ENCODE measurements around the gene NRBF2.
"Not testable (repeated sequence)": the region's sequence is repeated elsewhere in the genome, so short reads cannot be mapped to it uniquely, and the experiment has no call there.

NRBF2 gene

DNA sequence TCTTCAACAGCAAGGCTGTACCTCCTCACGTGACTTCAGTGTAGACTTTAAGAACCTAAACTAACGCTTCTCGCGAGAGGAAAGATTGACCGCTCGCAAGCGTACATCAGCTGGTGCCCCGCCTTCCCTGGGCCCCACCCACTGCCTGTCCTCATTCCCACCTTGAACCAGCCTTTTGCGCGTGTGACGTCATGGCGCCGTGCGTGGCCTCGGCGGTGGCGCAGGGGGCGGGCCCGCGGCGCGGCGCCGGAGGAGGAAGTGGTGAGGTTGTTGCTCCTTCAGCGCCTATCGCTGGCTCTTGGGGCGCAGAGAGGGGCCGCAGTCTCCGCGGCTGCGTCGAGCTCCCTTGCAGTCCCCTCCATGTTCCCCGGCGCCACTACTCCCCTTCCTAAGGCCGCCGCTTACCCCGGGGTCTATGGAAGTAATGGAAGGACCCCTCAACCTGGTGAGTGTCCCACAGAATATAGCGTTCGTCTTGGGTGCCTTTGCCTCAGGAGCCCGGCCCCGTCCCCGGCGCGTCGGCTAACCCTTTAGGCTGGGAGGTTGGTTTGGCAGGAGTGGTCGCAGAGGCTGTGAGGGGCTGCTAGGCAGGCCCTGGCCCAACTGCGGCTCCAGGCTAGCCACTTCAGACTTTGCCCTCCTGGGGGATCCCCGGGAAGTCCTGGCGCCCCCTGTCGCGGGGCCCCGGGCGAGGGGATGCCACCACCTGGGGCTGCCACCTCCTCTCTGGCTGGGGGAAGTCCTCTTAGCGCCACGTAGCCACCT lies at the start of gene NRBF2:
Gene NRBF2, plus strand, starts transcription at position 273 of the 765 bp plus-strand sequence. Its CDS starts 143 bp downstream, at position 416.
- Histone ChIP-seq H3K36me3 (replicated peaks; ENCODE audit: low read depth, low read length) (peaks cover 7% of the 10 kb centered on the region), H3K9ac (ENCODE audit: low read length) (peak within 1 kb of the TSS; percentile 94), H3K4me3 (ENCODE audit: low read length) (peak within 1 kb of the TSS; percentile 97), H3K9me3 (ENCODE audit: insufficient read depth, low read length) (no peaks in the 10 kb centered on the region), H2AFZ (ENCODE audit: low read depth, low read length) (peak within 1 kb of the TSS; percentile 80), H3K4me1 (ENCODE audit: low read length) (peaks cover 26% of the 10 kb centered on the region), H3K79me2 (ENCODE audit: low read length) (peaks cover 50% of the 10 kb centered on the region), H3K4me2 (ENCODE audit: low read length) (peak within 1 kb of the TSS; percentile 95), H3K27me3 (ENCODE audit: low read depth, low read length) (no peaks in the 10 kb centered on the region), H4K20me1 (ENCODE audit: insufficient read depth, low read length) (peaks cover 39% of the 10 kb centered on the region), H3K27ac (ENCODE audit: low read length) (peak within 1 kb of the TSS; percentile 87)
- no peak for TF ChIP-seq EZH2phosphoT487 (IDR thresholded peaks at IDR 0.05; ENCODE audit: low read depth)
- TF ChIP-seq, protein P1, sequence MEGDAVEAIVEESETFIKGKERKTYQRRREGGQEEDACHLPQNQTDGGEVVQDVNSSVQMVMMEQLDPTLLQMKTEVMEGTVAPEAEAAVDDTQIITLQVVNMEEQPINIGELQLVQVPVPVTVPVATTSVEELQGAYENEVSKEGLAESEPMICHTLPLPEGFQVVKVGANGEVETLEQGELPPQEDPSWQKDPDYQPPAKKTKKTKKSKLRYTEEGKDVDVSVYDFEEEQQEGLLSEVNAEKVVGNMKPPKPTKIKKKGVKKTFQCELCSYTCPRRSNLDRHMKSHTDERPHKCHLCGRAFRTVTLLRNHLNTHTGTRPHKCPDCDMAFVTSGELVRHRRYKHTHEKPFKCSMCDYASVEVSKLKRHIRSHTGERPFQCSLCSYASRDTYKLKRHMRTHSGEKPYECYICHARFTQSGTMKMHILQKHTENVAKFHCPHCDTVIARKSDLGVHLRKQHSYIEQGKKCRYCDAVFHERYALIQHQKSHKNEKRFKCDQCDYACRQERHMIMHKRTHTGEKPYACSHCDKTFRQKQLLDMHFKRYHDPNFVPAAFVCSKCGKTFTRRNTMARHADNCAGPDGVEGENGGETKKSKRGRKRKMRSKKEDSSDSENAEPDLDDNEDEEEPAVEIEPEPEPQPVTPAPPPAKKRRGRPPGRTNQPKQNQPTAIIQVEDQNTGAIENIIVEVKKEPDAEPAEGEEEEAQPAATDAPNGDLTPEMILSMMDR (IDR thresholded peaks at IDR 0.05; ENCODE audit: low read depth, low read length), result peak; percentile 30; the same call in 1 of the 2 replicates

DNA sequence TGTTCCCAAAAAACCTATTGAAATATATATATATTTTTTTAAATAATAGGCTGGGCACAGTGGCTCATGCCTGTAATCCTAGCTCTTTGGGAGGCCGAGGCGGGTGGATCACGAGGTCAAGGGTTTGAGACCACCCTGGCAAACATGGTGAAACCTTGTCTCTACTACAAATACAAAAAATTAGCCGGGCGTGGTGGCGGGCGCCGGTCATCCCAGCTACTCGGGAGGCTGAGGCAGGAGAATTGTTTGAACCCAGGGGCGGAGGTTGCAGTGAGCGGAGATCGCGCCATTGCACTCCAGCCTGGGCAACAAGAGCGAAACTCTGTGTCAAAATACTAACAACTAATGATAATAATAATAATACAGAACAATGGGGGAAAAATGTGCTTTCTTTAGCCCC lies 49.7 kb upstream of the NRBF2 start:
- not testable (repeated sequence) for H3K27ac ChIP-seq (ENCODE audit: low read length); H2AFZ ChIP-seq (ENCODE audit: low read depth, low read length); H3K9me3 ChIP-seq (ENCODE audit: insufficient read depth, low read length); H3K4me3 ChIP-seq (ENCODE audit: low read length); H3K4me2 ChIP-seq (ENCODE audit: low read length); H3K79me2 ChIP-seq (ENCODE audit: low read length); H3K4me1 ChIP-seq (ENCODE audit: low read length); H3K27me3 ChIP-seq (ENCODE audit: low read depth, low read length); H3K36me3 ChIP-seq (replicated peaks; ENCODE audit: low read depth, low read length); H3K9ac ChIP-seq (ENCODE audit: low read length); H4K20me1 ChIP-seq (ENCODE audit: insufficient read depth, low read length)

DNA sequence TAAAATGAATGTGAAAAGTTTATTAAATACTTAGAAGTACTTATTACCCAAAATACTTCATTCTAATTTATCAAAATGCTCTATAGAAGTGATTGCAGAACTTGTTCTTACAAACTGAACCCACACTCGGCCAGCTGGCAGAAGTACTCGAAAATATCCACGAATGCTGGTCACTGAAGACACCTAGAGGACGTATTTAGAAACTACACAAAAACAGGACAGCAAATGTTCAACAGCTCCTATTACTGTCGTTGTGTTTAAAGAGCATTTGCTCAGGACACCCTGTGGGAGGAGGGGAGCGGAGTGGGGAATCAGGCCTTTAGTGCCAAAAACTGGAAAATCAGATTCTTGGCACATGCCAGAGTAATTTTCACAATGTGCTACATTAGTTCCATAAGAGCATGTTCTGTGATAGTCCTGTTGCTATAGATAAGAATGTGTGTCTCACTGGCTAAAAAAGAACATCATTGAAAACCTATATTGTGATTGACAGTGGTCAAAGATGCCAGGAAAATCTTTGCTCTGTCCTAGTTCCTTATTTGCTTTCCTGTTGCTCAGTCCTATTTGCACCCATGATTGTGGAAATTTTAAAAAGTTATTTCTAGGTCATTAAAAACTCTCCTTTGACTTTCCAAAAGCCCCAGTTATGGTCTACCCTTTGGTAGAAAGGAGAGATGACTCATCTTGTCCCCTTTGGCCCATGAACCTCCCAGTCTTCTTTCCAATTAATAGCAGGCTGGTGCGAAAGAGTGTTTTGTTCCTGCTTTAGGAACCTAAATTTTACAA lies 49.0 kb upstream of the NRBF2 start:
- H3K4me3 ChIP-seq (ENCODE audit: low read length), result no peak overlapping the region

DNA sequence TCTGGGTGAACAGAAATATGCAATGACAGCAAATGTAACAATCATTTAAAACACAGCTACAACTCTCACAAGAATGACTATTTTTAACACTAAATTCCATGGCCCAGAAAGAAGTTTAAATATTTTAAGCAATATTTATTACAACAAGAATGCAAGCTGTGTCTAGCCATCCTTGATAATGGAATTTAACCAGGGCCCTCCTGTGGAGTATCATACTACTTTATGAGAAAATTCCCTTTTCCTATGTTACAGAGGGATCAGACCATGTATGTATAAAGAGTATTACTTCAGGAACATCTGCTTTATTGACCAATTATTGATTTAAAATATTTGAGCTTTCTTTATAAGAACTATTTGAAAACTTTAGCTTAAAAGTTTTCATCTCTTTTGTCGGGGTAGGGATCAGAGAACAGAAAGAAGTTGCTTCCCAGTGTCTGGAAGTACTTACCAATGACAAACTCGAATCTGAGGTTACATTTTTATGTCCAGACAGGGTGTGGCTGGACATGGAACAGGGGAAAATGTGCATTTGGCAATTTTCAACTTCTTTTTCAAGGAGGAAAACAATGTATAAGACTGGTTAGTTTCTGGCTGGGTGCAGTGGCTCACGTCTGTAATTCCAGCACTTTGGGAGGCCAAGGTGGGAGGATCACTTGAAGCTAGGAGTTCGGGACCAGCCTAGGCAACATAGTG lies 48.3 kb upstream of the NRBF2 start:
- TF ChIP-seq EZH2phosphoT487 (IDR thresholded peaks at IDR 0.05; ENCODE audit: low read depth), result no peak
- TF ChIP-seq, protein P1 (IDR thresholded peaks at IDR 0.05; ENCODE audit: low read depth, low read length), result no peak
- no peaks in the 10 kb centered on the region for H3K36me3 ChIP-seq (replicated peaks; ENCODE audit: low read depth, low read length)
- H3K27ac ChIP-seq (ENCODE audit: low read length), result no peak overlapping the region
- no peaks in the 10 kb centered on the region for H3K27me3 ChIP-seq (ENCODE audit: low read depth, low read length)
- no peak overlapping the region for H2AFZ ChIP-seq (ENCODE audit: low read depth, low read length)
- no peaks in the 10 kb centered on the region for H3K79me2 ChIP-seq (ENCODE audit: low read length)
- H3K4me2 ChIP-seq (ENCODE audit: low read length), result no peak overlapping the region
- no peaks in the 10 kb centered on the region for H3K4me1 ChIP-seq (ENCODE audit: low read length)
- no peak overlapping the region for H3K4me3 ChIP-seq (ENCODE audit: low read length)
- H3K9me3 ChIP-seq (ENCODE audit: insufficient read depth, low read length), result no peaks in the 10 kb centered on the region
- H3K9ac ChIP-seq (ENCODE audit: low read length), result no peak overlapping the region
- no peaks in the 10 kb centered on the region for H4K20me1 ChIP-seq (ENCODE audit: insufficient read depth, low read length)

More for the DNA sequence above, 49.0 kb upstream of the NRBF2 start:
- H3K79me2 ChIP-seq (ENCODE audit: low read length), result no peaks in the 10 kb centered on the region
- H3K4me1 ChIP-seq (ENCODE audit: low read length), result no peaks in the 10 kb centered on the region
- no peaks in the 10 kb centered on the region for H3K9me3 ChIP-seq (ENCODE audit: insufficient read depth, low read length)
- no peak overlapping the region for H3K4me2 ChIP-seq (ENCODE audit: low read length)
- H3K27ac ChIP-seq (ENCODE audit: low read length), result no peak overlapping the region
- H2AFZ ChIP-seq (ENCODE audit: low read depth, low read length), result no peak overlapping the region
- TF ChIP-seq EZH2phosphoT487 (IDR thresholded peaks at IDR 0.05; ENCODE audit: low read depth), result no peak
- TF ChIP-seq, protein P1 (IDR thresholded peaks at IDR 0.05; ENCODE audit: low read depth, low read length), result peak; percentile 74
- no peaks in the 10 kb centered on the region for H3K36me3 ChIP-seq (replicated peaks; ENCODE audit: low read depth, low read length)
- no peak overlapping the region for H3K9ac ChIP-seq (ENCODE audit: low read length)
- H4K20me1 ChIP-seq (ENCODE audit: insufficient read depth, low read length), result no peaks in the 10 kb centered on the region
- H3K27me3 ChIP-seq (ENCODE audit: low read depth, low read length), result no peaks in the 10 kb centered on the region
